Esophagus muscularis mucosa (tissue), 4 donors: ENCODE measurements around the gene EIF3L. TPM values are rescaled to one million over a fixed set of nuclear protein-coding genes. Genes with fewer than 3 reads are reported as not detected.

Experiments used
- DNase-seq: peaks from one replicate; pipeline ENCODE4 v3.0.0-alpha.2; 2017; ENCODE audit errors: extremely low spot score
- H3K27ac ChIP-seq, 4 donors: fragments of 200-600 bp; sonication (generic); replicated peaks in 1 of 4; 1 replicate in 3 of 4; 2 replicates in 1 of 4; pipeline ENCODE4 v1.5.1; 2016 to 2019; ENCODE audit warnings: mild to moderate bottlenecking in 1 of 4
- H3K27me3 ChIP-seq, 4 donors: fragments of 200-600 bp; sonication (generic); one replicate each; pipeline versions ENCODE4 v1.5.1 to v1.6.0; 2016 to 2019
- H3K36me3 ChIP-seq, 4 donors: fragments of 200-600 bp; sonication (generic); one replicate each; pipeline ENCODE4 v1.5.1; 2016 to 2019
- H3K4me1 ChIP-seq, 4 donors: fragments of 200-600 bp; sonication (generic); one replicate each; pipeline ENCODE4 v1.5.1; 2016 to 2019
- H3K4me3 ChIP-seq, 4 donors: fragments of 200-600 bp; sonication (generic); 1 replicate in 2 of 4; 2 replicates in 2 of 4; pipeline ENCODE4 v1.5.1; 2016 to 2019; ENCODE audit warnings: mild to moderate bottlenecking in 4 of 4, moderate library complexity in 1 of 4
- H3K9me3 ChIP-seq, 4 donors: fragments of 200-600 bp; sonication (generic); 1 replicate in 3 of 4; 2 replicates in 1 of 4; pipeline ENCODE4 v1.5.1; 2016 to 2019
- EP300 ChIP-seq: sonication (generic); formaldehyde crosslinking; IDR thresholded peaks from one replicate; pipeline ENCODE4 v1.6.1; 2017; ENCODE audit warnings: antibody characterized with exemption
- POLR2A ChIP-seq: fragments of 450-650 bp; IDR thresholded peaks from one replicate; pipeline ENCODE4 v1.6.1; 2017; ENCODE audit warnings: antibody characterized with exemption, moderate library complexity, mild to moderate bottlenecking, low read depth
- POLR2AphosphoS5 ChIP-seq, 2 donors: sonication (generic); formaldehyde crosslinking; IDR thresholded peaks; one replicate each; pipeline ENCODE4 v1.6.1; 2017; ENCODE audit warnings: antibody characterized with exemption in 2 of 2
- WGBS: methylation state at CpG from one replicate; pipeline ENCODE4 v1.1.5; 2018; 5-methylcytosine and 5-hydroxymethylcytosine counted together
- intact Hi-C: fragments of 100-400 bp; cut with DNase I; formaldehyde crosslinking; loops from one replicate; pipeline ENCODE4 v1.15.1; 2023
- total RNA-seq, 4 donors: library from RNA; depleted of rRNA; stranded (reverse); fragments of >200 nt; gene quantifications; one replicate each; pipeline versions ENCODE4 v1.1.0 to v1.2.1, GENCODE V29; 2016
- TF ChIP-seq, protein P1 (sequence below), 3 experiments: fragments of 200-600 bp in 2 of 3; fragments of 450-650 bp in 1 of 3; sonication (generic) in 2 of 3; IDR thresholded peaks; one replicate each; pipeline ENCODE4 v1.5.1; 2017 to 2019; ENCODE audit warnings: antibody characterized with exemption in 3 of 3, mild to moderate bottlenecking in 2 of 3, moderate library complexity in 1 of 3

The EIF3L gene
- total RNA-seq, 4 donors from 2014 or later = 348 to 494 (median 425) TPM

DNA sequence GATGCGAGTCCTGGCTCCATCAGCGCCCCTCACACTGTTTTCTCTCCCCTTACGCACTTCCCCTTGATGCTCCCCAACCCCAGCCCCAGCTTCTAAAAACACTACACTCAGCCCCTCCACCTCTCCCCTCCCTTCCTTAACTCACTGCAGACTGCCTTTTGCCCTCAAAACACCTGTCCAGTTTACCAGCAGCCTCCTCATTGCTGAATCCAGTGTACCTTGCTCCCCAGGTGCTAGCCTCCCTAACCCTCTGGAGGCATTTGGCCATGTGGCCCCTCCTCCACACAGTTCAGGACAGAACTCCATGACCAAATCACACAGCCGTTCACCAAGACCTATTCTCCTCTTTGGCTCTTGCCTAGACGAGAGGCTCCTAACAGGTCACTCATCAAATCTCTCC lies 28.9 kb upstream of the EIF3L start:
- TF ChIP-seq POLR2AphosphoS5 (IDR thresholded peaks at IDR 0.05) (no peak), EP300 (no peak), POLR2A (no peak)
- TF ChIP-seq, protein P1, sequence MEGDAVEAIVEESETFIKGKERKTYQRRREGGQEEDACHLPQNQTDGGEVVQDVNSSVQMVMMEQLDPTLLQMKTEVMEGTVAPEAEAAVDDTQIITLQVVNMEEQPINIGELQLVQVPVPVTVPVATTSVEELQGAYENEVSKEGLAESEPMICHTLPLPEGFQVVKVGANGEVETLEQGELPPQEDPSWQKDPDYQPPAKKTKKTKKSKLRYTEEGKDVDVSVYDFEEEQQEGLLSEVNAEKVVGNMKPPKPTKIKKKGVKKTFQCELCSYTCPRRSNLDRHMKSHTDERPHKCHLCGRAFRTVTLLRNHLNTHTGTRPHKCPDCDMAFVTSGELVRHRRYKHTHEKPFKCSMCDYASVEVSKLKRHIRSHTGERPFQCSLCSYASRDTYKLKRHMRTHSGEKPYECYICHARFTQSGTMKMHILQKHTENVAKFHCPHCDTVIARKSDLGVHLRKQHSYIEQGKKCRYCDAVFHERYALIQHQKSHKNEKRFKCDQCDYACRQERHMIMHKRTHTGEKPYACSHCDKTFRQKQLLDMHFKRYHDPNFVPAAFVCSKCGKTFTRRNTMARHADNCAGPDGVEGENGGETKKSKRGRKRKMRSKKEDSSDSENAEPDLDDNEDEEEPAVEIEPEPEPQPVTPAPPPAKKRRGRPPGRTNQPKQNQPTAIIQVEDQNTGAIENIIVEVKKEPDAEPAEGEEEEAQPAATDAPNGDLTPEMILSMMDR (IDR thresholded peaks at IDR 0.05) = no peak

DNA sequence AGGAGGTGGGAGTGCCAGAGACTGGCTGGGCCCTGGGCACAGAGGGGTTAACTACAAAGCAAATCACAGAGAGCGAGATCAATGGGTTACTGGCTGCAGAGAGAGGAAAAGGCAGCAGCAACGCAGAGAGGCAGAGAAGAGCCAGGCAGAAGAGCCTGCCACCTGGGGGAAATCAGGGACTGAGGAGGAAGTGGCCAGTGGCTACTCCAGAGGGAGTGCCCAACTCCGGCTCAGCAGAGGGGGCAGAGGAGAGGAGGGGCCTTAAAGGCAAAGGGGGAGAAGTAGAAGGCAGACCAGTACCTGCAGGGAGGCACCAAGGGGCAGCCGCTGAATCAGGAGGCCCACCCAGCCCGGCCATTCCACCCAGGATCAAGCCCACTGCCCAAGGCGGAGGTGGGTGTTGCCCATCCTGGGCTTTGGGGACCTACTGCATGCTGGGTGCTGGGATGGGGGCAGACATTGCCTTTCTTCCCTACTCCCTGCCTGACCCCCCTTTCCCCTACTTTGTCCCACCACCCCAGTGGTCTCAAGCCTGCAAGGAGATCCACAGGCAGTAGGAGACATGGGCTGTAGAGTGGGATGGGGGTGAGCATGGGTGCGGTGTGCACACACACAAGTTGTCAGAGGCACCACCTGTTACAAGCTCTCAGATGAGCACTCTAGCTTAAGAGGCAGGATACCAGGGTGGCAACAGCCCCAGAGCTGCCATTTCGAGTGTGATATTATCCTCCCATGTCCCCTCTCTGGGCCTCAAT lies 27.0 kb upstream of the EIF3L start:
- intact Hi-C loops = no loop called here
- DNase-seq = no peak
- H3K9me3 ChIP-seq = no peaks in the 10 kb centered on the region
- H3K27ac ChIP-seq = no peak overlapping the region
- TF ChIP-seq EP300 = no peak
- peaks cover 21 to 46% (median 37%) of the 10 kb centered on the region in 4 donors for H3K4me1 ChIP-seq
- H3K27me3 ChIP-seq = peaks cover 0 to 63% (median 0%) of the 10 kb centered on the region in 4 donors
- H3K36me3 ChIP-seq = no peaks in the 10 kb centered on the region
- 56% methylated on average over 8 of the region's 8 CpGs for WGBS
- no peak overlapping the region for H3K4me3 ChIP-seq

More for the DNA sequence above, 28.9 kb upstream of the EIF3L start:
- Histone ChIP-seq H3K36me3 (peaks cover 0 to 15% (median 8%) of the 10 kb centered on the region in 4 donors), H3K27me3 (peaks cover 0 to 63% (median 0%) of the 10 kb centered on the region in 4 donors), H3K9me3 (no peaks in the 10 kb centered on the region), H3K4me1 (peaks cover 17 to 34% (median 29%) of the 10 kb centered on the region in 4 donors), H3K27ac (no peak overlapping the region), H3K4me3 (no peak overlapping the region)
- WGBS = 88% methylated on average over 5 of the region's 5 CpGs
- intact Hi-C loops = no loop called here
- DNase-seq = no peak

DNA sequence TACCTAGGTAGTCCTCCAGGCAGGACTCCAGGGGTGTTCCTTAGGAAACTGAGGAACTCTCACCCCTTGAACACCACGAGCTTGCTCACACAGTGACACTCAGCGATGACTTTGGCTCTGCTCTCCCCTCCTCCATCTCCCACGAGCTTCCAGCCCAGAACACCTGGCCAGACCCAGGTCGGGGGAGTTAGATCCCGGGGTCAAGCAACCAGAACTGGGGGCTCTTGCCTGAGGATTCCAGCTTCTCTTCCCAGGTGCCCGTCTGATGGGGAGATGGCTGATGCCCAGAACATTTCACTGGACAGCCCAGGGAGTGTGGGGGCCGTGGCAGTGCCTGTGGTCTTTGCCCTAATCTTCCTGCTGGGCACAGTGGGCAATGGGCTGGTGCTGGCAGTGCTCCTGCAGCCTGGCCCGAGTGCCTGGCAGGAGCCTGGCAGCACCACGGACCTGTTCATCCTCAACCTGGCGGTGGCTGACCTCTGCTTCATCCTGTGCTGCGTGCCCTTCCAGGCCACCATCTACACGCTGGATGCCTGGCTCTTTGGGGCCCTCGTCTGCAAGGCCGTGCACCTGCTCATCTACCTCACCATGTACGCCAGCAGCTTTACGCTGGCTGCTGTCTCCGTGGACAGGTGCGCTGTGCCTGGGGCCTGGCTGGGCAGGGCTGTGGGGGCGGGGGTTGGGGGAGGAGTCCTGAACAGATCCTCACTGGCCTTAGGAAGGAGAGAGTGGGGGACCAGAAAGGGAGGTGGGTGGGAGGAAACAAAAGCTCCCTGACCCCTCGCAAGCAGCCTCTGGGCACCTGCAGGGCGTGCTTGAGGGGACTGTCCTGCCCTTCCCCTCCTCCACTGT lies 25.9 kb upstream of the EIF3L start, which contains the start of gene GALR3:
TSS of gene GALR3 (plus strand) at position 249 of the 852 bp plus-strand sequence. CDS start at position 274, 25 bp downstream.
- WGBS = 81% methylated on average over 18 of the region's 21 CpGs
- TF ChIP-seq, protein P1 (IDR thresholded peaks at IDR 0.05) = no peak
- TF ChIP-seq POLR2AphosphoS5 (IDR thresholded peaks at IDR 0.05) (no peak), EP300 (no peak)
- peaks cover 0 to 63% (median 0%) of the 10 kb centered on the region in 4 donors for H3K27me3 ChIP-seq
- intact Hi-C loops = no loop called here
- H3K4me3 ChIP-seq = no peak within 1 kb of the TSS
- H3K36me3 ChIP-seq = peaks cover 0 to 3% (median 0%) of the 10 kb centered on the region in 4 donors
- no peak for DNase-seq
- peaks cover 11 to 43% (median 29%) of the 10 kb centered on the region in 4 donors for H3K4me1 ChIP-seq
- H3K27ac ChIP-seq = no peak within 1 kb of the TSS
- no peaks in the 10 kb centered on the region for H3K9me3 ChIP-seq

DNA sequence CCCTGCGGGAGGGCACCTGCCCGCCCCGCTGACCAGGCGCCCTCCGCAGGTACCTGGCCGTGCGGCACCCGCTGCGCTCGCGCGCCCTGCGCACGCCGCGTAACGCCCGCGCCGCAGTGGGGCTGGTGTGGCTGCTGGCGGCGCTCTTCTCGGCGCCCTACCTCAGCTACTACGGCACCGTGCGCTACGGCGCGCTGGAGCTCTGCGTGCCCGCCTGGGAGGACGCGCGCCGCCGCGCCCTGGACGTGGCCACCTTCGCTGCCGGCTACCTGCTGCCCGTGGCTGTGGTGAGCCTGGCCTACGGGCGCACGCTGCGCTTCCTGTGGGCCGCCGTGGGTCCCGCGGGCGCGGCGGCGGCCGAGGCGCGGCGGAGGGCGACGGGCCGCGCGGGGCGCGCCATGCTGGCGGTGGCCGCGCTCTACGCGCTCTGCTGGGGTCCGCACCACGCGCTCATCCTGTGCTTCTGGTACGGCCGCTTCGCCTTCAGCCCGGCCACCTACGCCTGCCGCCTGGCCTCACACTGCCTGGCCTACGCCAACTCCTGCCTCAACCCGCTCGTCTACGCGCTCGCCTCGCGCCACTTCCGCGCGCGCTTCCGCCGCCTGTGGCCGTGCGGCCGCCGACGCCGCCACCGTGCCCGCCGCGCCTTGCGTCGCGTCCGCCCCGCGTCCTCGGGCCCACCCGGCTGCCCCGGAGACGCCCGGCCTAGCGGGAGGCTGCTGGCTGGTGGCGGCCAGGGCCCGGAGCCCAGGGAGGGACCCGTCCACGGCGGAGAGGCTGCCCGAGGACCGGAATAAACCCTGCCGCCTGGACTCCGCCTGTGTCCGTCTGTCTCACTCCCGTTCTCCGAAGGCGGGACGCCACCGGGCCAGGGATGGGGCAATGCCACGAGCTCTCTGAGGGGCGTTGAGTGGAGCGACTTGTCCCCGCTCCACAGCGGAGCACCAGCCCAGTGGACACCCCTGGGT lies 24.3 kb upstream of the EIF3L start:
- H3K36me3 ChIP-seq = peaks cover 4 to 19% (median 11%) of the 10 kb centered on the region in 4 donors
- DNase-seq = no peak
- peak overlapping the region; percentile 37 to 52 (median 40) for H3K4me3 ChIP-seq
- peaks cover 0 to 49% (median 0%) of the 10 kb centered on the region in 4 donors for H3K27me3 ChIP-seq
- H3K9me3 ChIP-seq = no peaks in the 10 kb centered on the region
- whole genome bisulfite sequencing = 26% methylated on average over 30 of the region's 135 CpGs
- intact Hi-C loops = no loop called here
- no peak for TF ChIP-seq EP300
- TF ChIP-seq, protein P1 (IDR thresholded peaks at IDR 0.05) = no peak
- TF ChIP-seq POLR2AphosphoS5 (IDR thresholded peaks at IDR 0.05) = no peak
- no peak for TF ChIP-seq POLR2A
- H3K4me1 ChIP-seq = peaks cover 4 to 32% (median 21%) of the 10 kb centered on the region in 4 donors
- no peak overlapping the region for H3K27ac ChIP-seq
